Glutamatergic neuron (in vitro differentiated cells): ENCODE results near the gene ACSM5. TPM values are rescaled to one million over a fixed set of nuclear protein-coding genes. Genes with fewer than 3 reads are reported as not detected.
A peak's percentile ranks its signal among the peaks of the same experiment; 100 is the strongest.

Source experiments
- DNase-seq: peaks from one replicate; pipeline ENCODE4 v3.0.0; 2022
- H3K27ac Mint-ChIP-seq: one replicate; pipeline ENCODE4 v1.8.0; 2020; ENCODE audit warnings: mild to moderate bottlenecking, mixed read lengths, inconsistent platforms; ENCODE audit not compliant: unreplicated experiment
- H3K27me3 Mint-ChIP-seq: one replicate; pipeline ENCODE4 v1.8.0; 2020; ENCODE audit warnings: mild to moderate bottlenecking, moderate library complexity, mixed read lengths, inconsistent platforms; ENCODE audit not compliant: unreplicated experiment
- H3K36me3 Mint-ChIP-seq: one replicate; pipeline ENCODE4 v1.8.0; 2020; ENCODE audit warnings: mild to moderate bottlenecking, mixed read lengths, inconsistent platforms; ENCODE audit not compliant: unreplicated experiment
- H3K4me1 Mint-ChIP-seq: one replicate; pipeline ENCODE4 v1.8.0; 2020; ENCODE audit warnings: mild to moderate bottlenecking, low read depth, mixed read lengths, inconsistent platforms; ENCODE audit not compliant: unreplicated experiment
- H3K4me3 Mint-ChIP-seq: one replicate; pipeline ENCODE4 v1.8.0; 2020; ENCODE audit warnings: mild to moderate bottlenecking, mixed read lengths, inconsistent platforms; ENCODE audit not compliant: unreplicated experiment
- H3K9me3 Mint-ChIP-seq: one replicate; pipeline ENCODE4 v1.8.0; 2020; ENCODE audit warnings: mild to moderate bottlenecking, moderate library complexity, mixed read lengths, inconsistent platforms; ENCODE audit not compliant: unreplicated experiment
- CTCF ChIP-seq: fragments of 200-600 bp; sonication (generic); IDR thresholded peaks from one replicate; pipeline ENCODE4 v1.5.0; 2021; ENCODE audit not compliant: partially characterized antibody, unreplicated experiment
- long read RNA-seq: library from polyadenylated mRNA; unstranded; transcript quantifications from one replicate; pipeline ENCODE4 v2.0.0, GENCODE V29; 2020; ENCODE audit not compliant: unreplicated experiment
- total RNA-seq: library from RNA; stranded (reverse); fragmentation: NEBNext Ultra II Directional; extraction: Animal tissue kit (Norgen Biotek cat#: 25700); gene quantifications from one replicate; pipeline ENCODE4 v1.2.1, GENCODE V29; 2021; ENCODE audit not compliant: unreplicated experiment

The ACSM5 gene
- not detected for total RNA-seq
- long read RNA-seq: 0 reads

- peaks cover 2% of the 10 kb centered on the region for H3K27me3 Mint-ChIP-seq
- no peak for DNase-seq
- no peaks in the 10 kb centered on the region for H3K9me3 Mint-ChIP-seq
- no peak within 1 kb of the TSS for H3K27ac Mint-ChIP-seq
- no peaks in the 10 kb centered on the region for H3K4me1 Mint-ChIP-seq
- no peak within 1 kb of the TSS for H3K4me3 Mint-ChIP-seq
- TF ChIP-seq CTCF: no peak
- H3K36me3 Mint-ChIP-seq: no peaks in the 10 kb centered on the region
Observed at GRCh38 chr16:20409398-20410120, at the start of gene ACSM5. ACSM5 (plus strand) TSS chr16:20409534; CDS start chr16:20411485, 1,951 bp downstream.

GRCh38 chr16:20359997-20360396 lies 49.3 kb upstream of the ACSM5 start:
- no peaks in the 10 kb centered on the region for H3K4me1 Mint-ChIP-seq
- H3K4me3 Mint-ChIP-seq: no peak overlapping the region
- H3K27me3 Mint-ChIP-seq: peaks cover 4% of the 10 kb centered on the region
- peak; percentile 44 for DNase-seq
- H3K27ac Mint-ChIP-seq: no peak overlapping the region
- H3K9me3 Mint-ChIP-seq: no peaks in the 10 kb centered on the region
- peaks cover 4% of the 10 kb centered on the region for H3K36me3 Mint-ChIP-seq
- TF ChIP-seq CTCF: no peak

GRCh38 chr16:20363191-20363590 lies 46.1 kb upstream of the ACSM5 start:
- no peak for TF ChIP-seq CTCF
- no peak for DNase-seq
- Mint-ChIP-seq H3K36me3 (no peaks in the 10 kb centered on the region), H3K9me3 (no peaks in the 10 kb centered on the region), H3K4me1 (no peaks in the 10 kb centered on the region), H3K27me3 (peaks cover 1% of the 10 kb centered on the region), H3K27ac (no peak overlapping the region), H3K4me3 (no peak overlapping the region)

- Mint-ChIP-seq H3K4me3 (no peak overlapping the region), H3K36me3 (no peaks in the 10 kb centered on the region), H3K27ac (no peak overlapping the region), H3K4me1 (no peaks in the 10 kb centered on the region), H3K9me3 (no peaks in the 10 kb centered on the region), H3K27me3 (peaks cover 1% of the 10 kb centered on the region)
- TF ChIP-seq CTCF: no peak
- DNase-seq: no peak
Observed at GRCh38 chr16:20364051-20364450, 45.3 kb upstream of the ACSM5 start.

- Mint-ChIP-seq H3K4me3 (no peak overlapping the region), H3K36me3 (no peaks in the 10 kb centered on the region), H3K27ac (no peak overlapping the region), H3K27me3 (peaks cover 4% of the 10 kb centered on the region), H3K9me3 (no peaks in the 10 kb centered on the region), H3K4me1 (no peaks in the 10 kb centered on the region)
- TF ChIP-seq CTCF: no peak
- no peak for DNase-seq
Observed at GRCh38 chr16:20369452-20370054, 39.8 kb upstream of the ACSM5 start.
